GM19372 (cell line): ENCODE data around the gene ILKAP.
A peak's percentile ranks its signal among the peaks of the same experiment; 100 is the strongest.

ENCODE experiments used
- ATAC-seq: cut with Tn5 transposase; IDR thresholded peaks from one replicate; pipeline ENCODE4 v1.9.1; 2021; ENCODE audit warnings: mild to moderate bottlenecking, low read depth, moderate library complexity; ENCODE audit not compliant: unreplicated experiment

The ILKAP gene

GRCh38 chr2:238238311-238238765 lies 34.8 kb upstream of the ILKAP start:
- no peak for ATAC-seq

DNA sequence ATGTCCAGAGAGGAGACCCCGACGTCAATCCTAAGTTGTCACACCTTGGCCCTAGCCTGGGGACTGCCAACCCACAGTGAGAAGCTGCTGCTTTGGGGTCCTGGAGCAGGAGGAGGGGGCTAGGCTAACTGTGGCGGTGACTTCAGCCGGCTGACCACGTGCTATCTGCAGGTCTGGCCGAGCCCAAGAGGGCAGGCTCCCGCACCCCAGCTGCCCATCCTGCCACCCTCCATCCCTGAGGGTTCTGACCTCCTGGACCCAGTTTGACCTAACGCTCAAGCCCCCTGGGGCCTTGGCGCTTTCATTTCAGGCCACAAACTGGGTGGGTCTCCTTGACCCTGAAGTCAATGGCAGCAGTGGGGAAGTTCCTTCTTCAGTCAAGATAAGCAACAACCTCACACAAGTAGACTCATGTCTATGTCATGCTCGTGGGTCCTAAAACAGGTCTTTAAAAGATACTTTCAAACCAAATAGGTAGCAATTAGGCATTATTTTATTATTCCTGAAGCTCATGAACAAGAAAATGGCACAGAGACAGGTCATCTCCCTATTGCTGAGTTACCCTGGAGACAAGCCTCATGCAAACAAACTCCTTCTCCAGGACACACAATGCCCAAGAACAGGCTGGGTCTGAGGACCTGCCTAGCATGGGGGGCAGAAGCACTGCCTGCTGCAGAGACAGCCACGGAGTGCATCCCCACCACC lies 34.1 kb upstream of the ILKAP start:
- ATAC-seq: no peak

DNA sequence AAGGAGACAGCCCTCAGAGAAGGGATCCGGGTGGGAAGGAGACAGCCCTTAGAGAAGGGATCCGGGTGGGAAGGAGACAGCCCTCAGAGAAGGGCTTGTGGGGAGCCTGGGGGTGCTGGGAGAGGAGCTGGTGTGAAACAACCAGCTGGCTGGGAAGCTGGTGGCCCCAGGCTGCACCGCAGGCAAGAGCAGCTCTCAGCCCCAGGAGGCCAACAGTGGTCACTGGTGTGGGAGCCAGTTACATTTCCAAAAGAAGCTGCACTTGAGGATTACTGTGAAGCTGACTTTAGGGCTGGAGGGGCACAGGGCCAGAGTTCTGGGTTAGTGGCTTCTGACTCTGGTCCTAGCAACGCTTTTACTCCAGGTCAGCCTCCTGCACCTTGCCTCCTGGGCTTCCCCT lies 33.1 kb upstream of the ILKAP start:
- no peak for ATAC-seq

DNA sequence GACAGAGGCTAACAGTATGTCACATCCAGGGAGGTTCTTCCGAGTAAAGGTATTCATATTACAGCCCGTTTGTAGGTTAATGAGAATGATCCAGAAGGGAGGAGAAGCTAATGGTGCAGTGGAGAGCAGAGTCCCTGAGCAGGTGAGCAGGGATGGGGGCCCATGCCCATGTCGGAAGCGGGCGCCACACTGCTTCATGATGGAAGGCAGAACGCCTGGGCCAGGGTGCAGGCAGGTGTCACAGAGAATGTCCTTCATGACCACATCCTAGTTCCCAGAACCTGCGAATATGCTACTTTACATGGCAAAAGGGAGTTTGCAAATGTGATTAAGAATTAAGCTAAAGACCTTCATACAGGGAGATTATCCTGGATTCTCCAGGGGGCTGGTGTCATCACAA lies 32.4 kb upstream of the ILKAP start:
- ATAC-seq: no peak

DNA sequence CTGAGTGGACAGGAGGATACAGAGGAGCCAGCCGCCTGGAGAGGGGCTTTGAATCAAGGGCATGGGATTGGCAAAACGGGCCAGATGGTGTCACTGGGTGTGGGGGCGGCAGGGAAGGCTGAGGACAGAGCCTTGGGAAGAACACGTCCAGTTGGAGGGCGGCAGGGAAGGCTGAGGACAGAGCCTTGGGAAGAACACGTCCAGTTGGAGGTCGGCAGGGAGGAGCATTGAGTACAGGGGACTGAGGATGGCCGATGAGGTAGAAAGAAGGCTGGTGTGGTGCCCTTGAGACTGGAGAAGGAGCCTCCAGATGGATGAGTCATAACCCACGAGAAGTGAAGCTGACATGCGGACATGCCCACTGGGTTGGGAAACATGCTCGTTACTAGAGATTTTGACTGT lies 31.8 kb upstream of the ILKAP start:
- no peak for ATAC-seq

GRCh38 chr2:238233625-238234024 lies 30.1 kb upstream of the ILKAP start:
- no peak for ATAC-seq

DNA sequence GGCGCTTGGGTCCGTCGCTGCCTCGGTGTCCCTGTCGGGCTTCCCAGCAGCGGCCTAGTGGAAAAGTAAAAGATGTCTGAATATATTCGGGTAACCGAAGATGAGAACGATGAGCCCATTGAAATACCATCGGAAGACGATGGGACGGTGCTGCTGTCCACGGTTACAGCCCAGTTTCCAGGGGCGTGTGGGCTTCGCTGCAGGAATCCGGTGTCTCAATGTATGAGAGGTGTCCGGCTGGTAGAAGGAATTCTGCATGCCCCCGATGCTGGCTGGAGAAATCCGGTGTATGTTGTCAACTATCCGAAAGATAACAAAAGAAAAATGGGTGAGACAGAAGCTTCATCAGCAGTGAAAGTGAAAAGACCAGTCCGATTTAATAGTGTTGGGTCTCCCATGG lies 28.3 kb upstream of the ILKAP start:
- ATAC-seq: no peak

GRCh38 chr2:238231251-238231793 lies 27.8 kb upstream of the ILKAP start:
- peak; percentile 74 for ATAC-seq

DNA sequence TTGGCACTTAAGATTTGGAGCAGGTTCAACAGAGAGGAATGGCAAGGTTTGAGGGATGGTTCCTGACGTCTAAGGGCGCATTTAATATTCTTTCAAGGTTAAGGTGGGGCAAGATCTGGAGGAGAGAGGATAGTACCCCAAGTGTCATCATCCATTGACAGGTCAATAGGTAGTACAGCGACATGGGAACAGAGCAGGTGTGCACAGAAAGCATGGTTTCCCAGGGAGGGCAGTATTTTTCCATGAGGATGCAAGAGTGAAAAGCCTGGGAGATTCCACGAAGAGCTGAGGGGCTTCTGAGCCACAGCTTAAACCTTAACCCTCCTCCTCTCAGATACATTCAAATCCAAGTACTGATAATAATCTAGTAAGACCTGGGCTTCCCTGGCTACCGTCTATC lies 27.2 kb upstream of the ILKAP start:
- no peak for ATAC-seq

GRCh38 chr2:238228700-238229099 lies 25.2 kb upstream of the ILKAP start:
- ATAC-seq: no peak

DNA sequence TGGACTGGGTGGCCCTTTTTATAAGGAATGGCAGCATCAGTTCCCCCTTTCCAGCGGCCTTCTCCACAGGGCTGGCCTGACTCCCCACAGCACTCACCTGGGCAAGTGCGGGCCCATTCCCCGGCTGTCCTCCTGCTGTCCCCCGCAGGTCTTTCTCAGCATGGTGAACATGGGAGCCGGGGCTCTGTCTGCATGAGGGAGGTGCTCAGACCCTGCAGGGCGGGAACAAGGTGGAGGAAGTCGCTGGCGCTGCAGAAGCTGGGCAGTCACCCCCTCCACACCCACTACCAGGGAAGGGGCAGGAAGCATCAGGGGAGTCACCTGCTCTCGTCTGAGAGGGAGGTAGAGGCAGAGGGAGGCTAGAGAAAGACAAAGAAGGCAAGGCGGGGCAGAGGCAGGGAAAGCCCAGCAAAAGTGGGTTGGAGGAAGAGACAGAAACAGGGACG lies 24.1 kb upstream of the ILKAP start:
- no peak for ATAC-seq

DNA sequence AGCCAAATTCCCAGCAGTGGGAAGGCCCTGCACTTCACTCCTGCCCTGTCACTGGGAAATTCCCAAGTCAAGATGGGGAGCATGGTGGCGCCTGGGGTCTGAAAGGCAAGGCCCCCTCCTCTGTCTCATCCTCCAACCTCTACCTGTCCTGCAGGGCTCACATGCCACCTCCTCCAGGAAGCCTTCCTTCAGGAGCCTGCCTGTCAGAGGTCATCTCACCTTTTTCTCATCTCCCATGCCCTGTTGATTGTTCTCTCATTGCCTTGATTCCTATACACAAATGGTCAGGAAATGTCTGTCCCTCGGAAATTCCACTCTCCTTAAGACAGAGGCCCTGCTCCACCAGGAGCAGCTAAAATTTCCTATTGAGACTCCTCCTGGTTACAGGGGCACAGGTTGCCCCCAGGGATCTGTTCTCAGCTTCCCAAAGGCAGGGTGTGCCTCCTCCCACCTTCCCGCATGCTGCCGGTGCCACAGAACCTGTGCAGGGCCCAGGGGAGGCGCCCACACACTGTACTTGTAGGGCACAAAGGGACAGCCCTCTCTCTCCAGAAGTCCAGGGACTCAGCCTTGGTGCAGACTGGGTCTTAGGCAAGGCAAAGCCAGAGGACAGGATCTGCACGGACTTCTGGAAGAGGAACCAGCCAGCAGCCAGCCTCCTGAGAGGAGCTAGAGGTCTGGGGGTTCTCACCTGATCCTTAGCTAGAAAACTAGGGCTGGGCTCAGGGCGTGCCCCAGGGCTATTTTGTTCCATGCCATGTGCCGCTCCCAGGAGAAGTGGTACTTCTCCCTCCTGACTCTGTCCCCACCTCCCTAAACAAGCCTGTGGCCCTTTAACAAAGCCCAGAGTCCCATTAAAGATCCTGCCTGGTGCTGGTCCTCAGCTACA lies 23.4 kb upstream of the ILKAP start:
- ATAC-seq: no peak

GRCh38 chr2:238225911-238226697 lies 22.6 kb upstream of the ILKAP start:
- ATAC-seq: no peak

- ATAC-seq: no peak
Measured at GRCh38 chr2:238225121-238225520, 21.6 kb upstream of the ILKAP start.

DNA sequence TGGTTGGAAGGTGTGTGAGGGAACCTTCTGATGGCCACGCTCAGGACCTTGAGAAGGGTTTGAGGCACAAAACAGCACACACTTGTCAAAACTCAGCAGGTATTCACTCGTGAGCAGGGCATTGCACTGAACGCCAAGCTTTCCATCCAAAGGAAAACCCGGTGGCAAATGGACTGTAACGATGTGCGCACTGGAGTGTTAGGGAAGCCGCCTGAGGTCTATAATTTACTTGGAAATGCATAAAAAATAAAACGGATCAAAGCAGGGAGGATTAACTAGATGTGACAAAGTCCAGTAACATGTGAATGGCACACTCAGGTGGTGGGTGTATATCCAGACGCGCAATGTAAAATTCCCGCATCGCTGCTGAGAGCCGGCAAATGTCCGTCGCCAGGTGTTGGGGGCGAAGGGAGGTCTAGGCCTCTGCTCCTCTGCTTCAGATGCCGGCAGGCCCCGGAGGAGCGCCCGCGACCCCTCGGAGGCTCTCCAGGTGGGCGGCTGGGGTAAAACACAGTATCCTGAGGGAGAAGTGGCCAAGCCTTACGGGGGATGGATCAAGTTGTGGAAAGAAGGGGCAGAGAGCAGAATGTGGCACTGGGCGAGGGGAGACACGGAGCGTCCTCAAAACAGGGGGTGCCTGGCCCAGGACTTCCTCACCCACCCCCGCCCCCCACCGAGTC lies 21.0 kb upstream of the ILKAP start:
- ATAC-seq: no peak

- no peak for ATAC-seq
Measured at GRCh38 chr2:238220892-238221521, 17.5 kb upstream of the ILKAP start.

DNA sequence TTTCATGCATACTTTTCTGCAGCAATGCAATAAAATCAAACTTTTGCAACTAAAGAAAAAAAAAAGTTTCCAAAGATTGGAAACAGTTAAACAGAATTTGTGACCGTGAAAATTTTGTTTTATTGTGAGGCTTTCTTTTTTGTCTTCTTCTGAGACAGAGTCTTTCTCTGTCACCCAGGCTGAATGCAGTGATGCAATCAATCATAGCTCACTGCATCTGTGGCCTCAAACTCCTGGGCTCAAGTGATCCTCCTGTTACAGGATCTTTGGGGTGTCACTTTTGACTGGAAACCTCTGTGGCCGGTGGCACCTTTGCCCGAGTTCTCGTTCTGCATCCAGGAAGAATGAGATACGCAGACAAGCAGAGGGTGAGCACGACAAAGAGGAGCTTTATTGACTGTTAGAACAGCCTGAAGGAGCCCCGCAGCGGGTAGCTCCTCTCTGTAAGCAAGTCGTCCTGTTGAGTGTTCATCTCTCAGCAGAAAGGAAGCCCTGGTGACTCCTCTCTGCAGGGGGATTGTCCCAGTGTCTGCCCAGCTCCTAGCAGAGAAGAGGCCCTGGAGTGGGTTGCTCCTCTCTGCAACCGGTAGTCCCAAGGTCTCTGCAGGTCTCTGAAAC lies 16.9 kb upstream of the ILKAP start:
- no peak for ATAC-seq

GRCh38 chr2:238216651-238217184 lies 13.2 kb upstream of the ILKAP start:
- ATAC-seq: no peak

DNA sequence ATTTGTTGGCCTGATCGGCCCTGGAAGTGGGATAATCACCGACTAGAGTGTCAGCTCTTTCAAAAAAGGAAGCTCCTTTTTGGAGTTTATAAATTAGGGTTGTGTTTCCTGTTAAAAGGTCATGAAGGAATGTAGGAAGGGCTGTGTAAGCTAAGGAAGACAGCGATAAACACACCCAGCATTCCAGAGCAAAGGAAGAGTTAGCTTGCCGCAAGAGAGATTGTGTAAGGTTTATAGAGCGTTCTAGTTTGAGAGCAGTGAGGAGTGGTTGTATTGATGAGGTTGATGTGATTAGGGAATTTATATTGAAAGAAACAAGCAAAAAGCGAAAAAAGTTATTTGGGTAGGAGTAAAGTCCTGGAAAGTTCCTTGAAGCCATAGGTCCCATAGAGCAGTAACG lies 3.5 kb upstream of the ILKAP start:
- ATAC-seq: no peak
